Measurements from ENCODE around the gene HRH2.

Gene HRH2

GRCh38 chr5:175679411-175679810 is 21.5 kb downstream of the HRH2 start:
- H3K4me1 Mint-ChIP-seq = peaks cover 64% of the 10 kb centered on the region
- H3K27me3 Mint-ChIP-seq = no peaks in the 10 kb centered on the region
- ATAC-seq (no peak), DNase-seq (no peak)
- no peaks in the 10 kb centered on the region for H3K9me3 Mint-ChIP-seq
- H3K27ac Mint-ChIP-seq = peak overlapping the region in 1 of 2 donors; percentile 2
- no peak overlapping the region for H3K4me3 Mint-ChIP-seq

DNA sequence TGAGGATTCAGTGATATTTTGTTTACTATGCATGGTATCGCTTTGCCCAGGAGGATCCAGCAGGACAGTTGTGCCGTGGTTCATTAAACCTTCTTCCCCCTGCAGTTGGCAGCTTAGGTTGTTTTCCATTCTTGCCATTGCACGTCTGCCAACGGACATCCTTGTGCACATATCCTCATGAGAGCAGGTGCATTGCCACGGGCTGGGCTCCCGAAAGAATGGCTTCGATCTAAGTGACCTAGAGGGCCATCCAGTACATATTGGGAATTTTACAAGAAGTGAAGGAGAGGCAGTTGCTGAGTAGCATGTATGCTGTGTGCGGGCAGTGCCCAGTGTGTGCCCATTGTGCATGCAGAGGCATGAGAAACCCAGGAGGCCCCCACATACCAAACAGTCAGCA is 22.1 kb downstream of the HRH2 start:
- no peaks in the 10 kb centered on the region for H3K9me3 Mint-ChIP-seq

GRCh38 chr5:175680463-175680862 is 22.6 kb downstream of the HRH2 start:
- no peak for ATAC-seq
- Mint-ChIP-seq H3K4me3 (no peak overlapping the region), H3K9me3 (no peaks in the 10 kb centered on the region), H3K4me1 (peaks cover 63% of the 10 kb centered on the region), H3K27me3 (no peaks in the 10 kb centered on the region), H3K27ac (peak overlapping the region in 1 of 2 donors; percentile 55)
- no peak for DNase-seq

More for the DNA sequence above, 22.1 kb downstream of the HRH2 start:
- DNase-seq (no peak), ATAC-seq (no peak)
- Mint-ChIP-seq H3K27me3 (no peaks in the 10 kb centered on the region), H3K27ac (peak overlapping the region in 1 of 2 donors; percentile 55), H3K4me1 (peaks cover 67% of the 10 kb centered on the region), H3K4me3 (no peak overlapping the region)

- H3K4me3 Mint-ChIP-seq = no peak overlapping the region
- no peaks in the 10 kb centered on the region for H3K27me3 Mint-ChIP-seq
- peaks cover 55% of the 10 kb centered on the region for H3K4me1 Mint-ChIP-seq
- H3K27ac Mint-ChIP-seq = peak overlapping the region in 1 of 2 donors; percentile 88
- no peak for DNase-seq
- no peaks in the 10 kb centered on the region for H3K9me3 Mint-ChIP-seq
- no peak for ATAC-seq
These were observed 23.4 kb downstream of the HRH2 start for GRCh38 chr5:175681045-175681967.

GRCh38 chr5:175681968-175682340 is 24.1 kb downstream of the HRH2 start:
- no peaks in the 10 kb centered on the region for H3K9me3 Mint-ChIP-seq
- H3K27ac Mint-ChIP-seq = peak overlapping the region in 1 of 2 donors; percentile 88
- ATAC-seq (no peak), DNase-seq (no peak)
- peaks cover 48% of the 10 kb centered on the region for H3K4me1 Mint-ChIP-seq
- H3K27me3 Mint-ChIP-seq = no peaks in the 10 kb centered on the region
- H3K4me3 Mint-ChIP-seq = no peak overlapping the region

DNA sequence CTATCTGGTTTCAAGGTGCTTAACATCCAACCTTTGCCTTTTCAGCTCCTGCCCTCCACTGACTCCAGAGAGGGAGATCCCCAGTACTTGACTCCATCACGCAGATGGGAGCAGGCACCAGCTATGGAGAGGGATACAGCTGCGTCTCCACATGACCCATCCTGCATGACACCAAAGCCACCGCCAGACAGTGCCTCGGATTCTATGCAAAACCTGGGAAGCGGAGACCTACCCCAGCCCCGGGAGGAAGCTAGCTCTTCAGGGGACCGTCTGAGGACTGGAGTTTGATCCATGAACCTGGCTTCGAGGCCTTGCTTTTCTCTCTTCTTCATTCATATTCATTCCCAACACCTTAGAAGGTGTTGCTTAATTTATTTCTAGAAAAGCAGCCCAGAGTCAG is 24.8 kb downstream of the HRH2 start:
- H3K27ac Mint-ChIP-seq = peak overlapping the region in 1 of 2 donors; percentile 43
- ATAC-seq = no peak
- no peak overlapping the region for H3K4me3 Mint-ChIP-seq

GRCh38 chr5:175683231-175683630 is 25.4 kb downstream of the HRH2 start:
- Mint-ChIP-seq H3K27ac (peak overlapping the region in 1 of 2 donors; percentile 43), H3K4me3 (no peak overlapping the region), H3K4me1 (peaks cover 36% of the 10 kb centered on the region), H3K27me3 (no peaks in the 10 kb centered on the region), H3K9me3 (no peaks in the 10 kb centered on the region)
- ATAC-seq (no peak), DNase-seq (no peak)

More for the DNA sequence above, 24.8 kb downstream of the HRH2 start:
- Mint-ChIP-seq H3K9me3 (no peaks in the 10 kb centered on the region), H3K4me1 (peaks cover 41% of the 10 kb centered on the region), H3K27me3 (no peaks in the 10 kb centered on the region)
- no peak for DNase-seq

GRCh38 chr5:175683921-175684320 is 26.1 kb downstream of the HRH2 start:
- Mint-ChIP-seq H3K27ac (peak overlapping the region in 1 of 2 donors; percentile 9), H3K4me1 (peaks cover 39% of the 10 kb centered on the region), H3K9me3 (no peaks in the 10 kb centered on the region), H3K4me3 (no peak overlapping the region), H3K27me3 (no peaks in the 10 kb centered on the region)
- DNase-seq (no peak), ATAC-seq (no peak)

GRCh38 chr5:175684931-175685330 is 27.1 kb downstream of the HRH2 start:
- DNase-seq (no peak), ATAC-seq (no peak)
- H3K4me1 Mint-ChIP-seq = peaks cover 41% of the 10 kb centered on the region
- peak overlapping the region in 1 of 2 donors; percentile 64 for H3K27ac Mint-ChIP-seq
- no peaks in the 10 kb centered on the region for H3K27me3 Mint-ChIP-seq
- no peak overlapping the region for H3K4me3 Mint-ChIP-seq
- no peaks in the 10 kb centered on the region for H3K9me3 Mint-ChIP-seq

DNA sequence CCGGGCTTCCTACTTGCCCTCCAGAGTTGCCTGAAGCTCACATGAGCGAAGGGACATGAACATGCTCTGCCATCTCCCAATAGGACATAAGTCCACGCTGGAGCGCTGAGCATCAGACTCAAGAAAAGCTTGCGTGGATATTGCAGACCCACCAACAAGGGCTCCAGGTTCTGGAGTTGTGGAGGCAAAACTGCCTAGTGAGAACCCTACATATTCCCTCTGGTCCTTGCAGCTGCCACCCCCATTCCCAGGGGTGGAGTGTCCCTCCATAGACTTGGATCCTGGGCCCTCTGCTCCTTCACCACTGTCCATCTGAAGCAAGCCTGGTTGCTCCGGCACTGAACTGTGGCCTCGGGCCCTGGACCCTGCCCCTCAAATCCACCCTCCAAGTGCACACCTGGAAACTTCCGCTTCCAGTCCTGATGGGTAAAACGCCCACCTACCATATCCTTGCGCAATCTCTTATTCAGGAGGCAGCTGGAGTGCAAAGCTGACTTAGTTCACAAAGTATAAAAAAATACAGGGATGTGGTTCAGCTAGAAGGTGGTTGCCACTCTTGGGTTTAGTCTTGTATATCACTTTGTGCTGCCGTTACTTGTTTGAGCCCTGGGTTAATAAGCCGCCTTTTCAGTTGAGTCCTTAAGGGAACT is 28.0 kb downstream of the HRH2 start:
- H3K9me3 Mint-ChIP-seq = no peaks in the 10 kb centered on the region
- H3K27me3 Mint-ChIP-seq = no peaks in the 10 kb centered on the region
- H3K27ac Mint-ChIP-seq = no peak overlapping the region
- ATAC-seq (no peak), DNase-seq (no peak)
- peaks cover 42% of the 10 kb centered on the region for H3K4me1 Mint-ChIP-seq
- no peak overlapping the region for H3K4me3 Mint-ChIP-seq

DNA sequence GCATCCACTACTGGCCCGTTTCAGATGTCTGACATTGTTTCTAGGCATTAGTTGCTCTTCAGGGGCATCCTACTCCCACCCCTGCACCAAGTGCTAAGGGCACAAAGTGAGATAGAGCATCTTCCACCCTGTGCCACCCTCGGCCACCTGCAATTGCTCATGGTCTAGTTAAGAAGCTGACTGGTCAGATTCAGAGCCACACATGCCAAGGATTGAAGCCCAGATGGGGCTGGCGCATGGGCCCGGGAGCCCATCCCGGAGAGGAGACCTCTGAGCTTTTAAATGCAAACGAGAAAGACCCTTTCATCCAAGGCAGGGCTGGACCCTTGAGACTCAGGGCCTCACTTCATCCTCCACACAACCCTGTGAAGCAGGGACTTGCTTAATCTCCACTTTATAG is 28.5 kb downstream of the HRH2 start:
- no peak overlapping the region for H3K4me3 Mint-ChIP-seq
- no peak for ATAC-seq
- no peaks in the 10 kb centered on the region for H3K27me3 Mint-ChIP-seq

DNA sequence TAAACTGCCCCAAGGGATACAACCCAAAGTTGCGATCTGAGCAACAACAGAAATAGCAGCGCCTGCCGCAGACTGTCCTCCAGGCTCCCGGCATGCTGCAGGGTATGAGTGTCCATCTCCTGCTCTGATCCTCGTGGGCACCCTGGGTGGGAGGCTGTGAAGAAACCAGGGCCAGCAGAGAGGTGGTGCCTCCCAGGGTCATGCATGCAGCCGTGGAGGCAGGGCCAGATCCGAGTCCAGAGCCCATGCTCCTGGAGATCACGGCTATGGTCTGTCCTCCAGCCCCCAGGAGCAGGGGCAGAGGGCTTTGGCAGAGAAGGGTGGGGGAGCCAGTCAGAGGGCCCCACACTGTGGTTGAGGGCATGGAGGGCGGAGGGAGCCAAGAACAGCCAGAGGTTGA is 29.0 kb downstream of the HRH2 start:
- Mint-ChIP-seq H3K27me3 (no peaks in the 10 kb centered on the region), H3K4me3 (no peak overlapping the region), H3K9me3 (no peaks in the 10 kb centered on the region), H3K4me1 (peaks cover 46% of the 10 kb centered on the region), H3K27ac (no peak overlapping the region)
- DNase-seq = no peak
- no peak for ATAC-seq

More for the DNA sequence above, 28.5 kb downstream of the HRH2 start:
- Mint-ChIP-seq H3K27ac (no peak overlapping the region), H3K4me1 (peaks cover 46% of the 10 kb centered on the region), H3K9me3 (no peaks in the 10 kb centered on the region)
- no peak for DNase-seq

GRCh38 chr5:175687231-175687701 is 29.4 kb downstream of the HRH2 start:
- no peaks in the 10 kb centered on the region for H3K27me3 Mint-ChIP-seq
- ATAC-seq (no peak), DNase-seq (no peak)
- peaks cover 46% of the 10 kb centered on the region for H3K4me1 Mint-ChIP-seq
- no peak overlapping the region for H3K4me3 Mint-ChIP-seq
- no peaks in the 10 kb centered on the region for H3K9me3 Mint-ChIP-seq
- H3K27ac Mint-ChIP-seq = peak overlapping the region in 1 of 2 donors; percentile 8

DNA sequence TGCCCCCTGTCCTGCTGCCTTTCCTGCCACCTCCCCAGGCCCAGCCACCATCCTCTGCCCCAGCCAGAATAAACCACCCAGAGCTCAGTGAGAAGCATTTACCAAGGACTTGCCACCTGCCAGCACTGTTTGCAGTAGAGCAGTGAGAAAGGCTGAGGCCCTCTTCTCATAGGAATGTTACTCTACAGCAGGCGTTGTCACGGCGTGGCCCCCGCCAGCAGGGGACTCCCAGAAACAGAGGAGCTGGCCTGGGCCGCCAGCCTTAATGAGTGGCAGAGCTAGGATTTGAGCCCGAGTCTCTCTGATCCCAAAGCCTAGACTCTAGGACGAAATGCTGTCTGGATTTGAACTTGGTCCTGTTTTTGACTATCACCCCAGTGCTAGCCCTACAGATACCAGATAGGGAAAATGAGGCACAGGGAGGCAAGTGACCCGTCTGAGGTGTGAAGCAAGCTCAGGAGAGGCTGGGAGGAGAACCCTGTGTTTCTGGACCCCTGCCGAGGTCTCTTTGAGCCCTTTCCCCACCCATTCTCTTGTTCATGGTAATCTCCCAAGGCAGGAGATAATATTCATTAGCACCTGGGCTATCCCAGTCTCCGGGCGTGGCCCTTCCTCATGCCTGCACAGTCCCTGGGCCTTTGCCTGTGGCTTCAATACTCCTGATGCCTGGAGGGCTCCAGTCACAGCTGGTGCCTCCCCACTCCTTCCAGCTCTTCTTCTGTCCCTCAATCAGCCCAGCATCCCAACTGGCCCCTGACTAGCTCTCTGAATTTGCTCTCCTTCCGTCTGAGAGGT is 30.7 kb downstream of the HRH2 start:
- Mint-ChIP-seq H3K27ac (peak overlapping the region in 1 of 2 donors; percentile 49), H3K4me3 (no peak overlapping the region), H3K27me3 (no peaks in the 10 kb centered on the region), H3K4me1 (peaks cover 44% of the 10 kb centered on the region), H3K9me3 (no peaks in the 10 kb centered on the region)
- DNase-seq = no peak
- ATAC-seq = no peak

DNA sequence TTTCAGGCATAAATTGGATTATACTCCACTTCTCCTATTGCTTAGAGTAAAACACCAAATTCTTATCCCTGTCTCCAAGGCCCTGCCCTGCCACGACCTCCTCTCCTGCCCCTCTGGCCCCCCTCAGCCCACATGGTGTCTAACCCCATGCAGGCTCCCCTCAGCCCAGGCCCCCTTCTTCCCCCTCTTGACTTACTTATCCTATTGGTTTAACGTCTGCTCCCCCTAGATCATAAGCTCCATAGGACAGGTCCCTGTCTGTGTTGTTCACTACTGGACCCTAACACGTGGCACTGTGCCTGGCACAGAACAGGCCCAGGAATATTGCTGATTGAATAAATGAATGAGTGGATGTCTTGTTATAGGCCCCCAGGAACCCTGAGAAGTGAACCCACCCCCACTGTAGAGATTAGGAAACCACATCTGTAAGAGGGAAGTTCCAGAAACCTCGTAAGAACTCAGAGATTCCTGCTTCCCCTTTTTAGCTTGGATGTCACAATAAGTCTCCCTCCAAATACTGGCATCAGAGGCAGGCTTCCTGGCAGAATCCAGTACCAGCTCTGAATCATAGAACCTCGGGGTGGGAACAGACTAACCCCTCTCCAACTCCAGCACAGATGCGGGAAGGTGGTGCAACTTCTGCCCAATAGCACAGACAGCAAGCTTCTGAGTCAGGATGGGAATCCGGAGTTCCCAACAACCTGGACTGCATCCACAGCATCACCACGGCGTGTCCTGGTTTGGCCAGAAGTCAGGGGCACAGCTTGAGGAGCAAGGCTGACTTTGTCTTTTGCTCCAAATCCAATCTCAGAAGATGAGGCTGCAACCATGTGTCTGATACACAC is 31.5 kb downstream of the HRH2 start:
- Mint-ChIP-seq H3K4me1 (peaks cover 51% of the 10 kb centered on the region), H3K4me3 (no peak overlapping the region), H3K9me3 (no peaks in the 10 kb centered on the region), H3K27me3 (no peaks in the 10 kb centered on the region), H3K27ac (peak overlapping the region in 1 of 2 donors; percentile 49)
- DNase-seq (no peak), ATAC-seq (no peak)
